Left kidney (tissue), 2 donors: Measurements from ENCODE around the gene BMPR1B. TPM values are rescaled to one million over a fixed set of nuclear protein-coding genes. Genes with fewer than 3 reads are reported as not detected.

Experiments
- DNase-seq: peaks from one replicate; pipeline ENCODE4 v3.0.0-alpha.2; 2013
- polyA plus RNA-seq: library from polyadenylated mRNA; unstranded; fragments of 120-200 nt; gene quantifications from one replicate; pipeline ENCODE4 v1.2.1, GENCODE V29; 2013; ENCODE audit not compliant: insufficient read length

Gene BMPR1B
- polyA plus RNA-seq, 1 donor = 22.7 TPM

DNA sequence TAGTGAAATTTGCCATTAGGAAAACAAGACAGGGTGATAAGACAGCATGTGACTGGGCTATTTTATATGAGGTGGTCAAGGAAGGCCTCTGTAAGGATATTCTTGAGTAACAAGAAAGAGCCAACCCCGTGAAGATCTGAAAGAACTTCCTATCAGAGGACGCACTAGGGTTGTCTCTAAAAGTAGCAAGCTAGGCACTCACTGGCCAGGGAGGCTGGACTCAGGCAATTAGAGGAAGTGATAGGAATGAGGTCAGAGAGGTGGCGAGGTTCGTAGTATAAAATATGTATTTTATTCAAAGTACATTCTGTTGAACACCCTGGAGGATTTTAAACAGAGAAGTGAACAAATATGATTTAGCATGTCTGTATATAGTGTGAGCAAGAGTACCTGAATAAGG is 4.6 kb downstream of the BMPR1B start:
- no peak for DNase-seq

DNA sequence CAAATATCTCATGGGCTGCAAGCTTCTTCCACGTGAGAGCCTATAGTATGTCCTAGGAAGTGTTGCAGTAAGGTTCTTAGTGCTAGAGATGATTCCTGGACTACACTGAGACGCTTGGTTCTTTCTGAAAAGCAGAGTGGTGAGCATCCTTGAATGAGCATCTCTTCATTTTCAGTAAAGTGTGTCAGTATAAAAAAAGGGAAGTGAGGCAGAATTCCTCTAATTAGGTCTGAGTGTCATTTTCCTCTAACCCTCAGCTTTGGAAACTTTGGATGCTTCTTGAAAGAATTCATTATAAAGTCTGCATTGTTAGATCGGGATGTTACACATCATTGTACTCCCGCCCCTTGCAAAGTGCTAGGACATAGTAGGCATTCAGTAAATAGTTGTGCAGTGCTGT is 5.2 kb downstream of the BMPR1B start:
- no peak for DNase-seq

DNA sequence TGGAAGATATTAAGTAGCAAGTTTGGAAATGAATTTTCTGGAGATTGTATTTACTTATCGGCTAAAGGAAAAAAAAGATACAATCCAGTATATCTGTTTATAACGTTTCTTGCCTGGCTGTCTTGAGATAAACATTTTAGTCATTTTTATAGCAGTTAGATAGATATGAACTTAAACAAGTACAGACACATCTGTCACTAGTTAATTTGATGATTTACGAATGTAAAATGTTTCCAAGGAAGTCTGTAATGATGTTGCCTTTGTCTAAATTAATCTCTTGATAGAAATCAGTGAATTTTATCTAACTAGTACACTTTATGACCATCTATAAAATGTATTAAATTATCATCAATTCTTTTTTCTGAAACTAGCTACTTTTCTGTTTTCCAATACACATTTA is 5.7 kb downstream of the BMPR1B start:
- DNase-seq = no peak

DNA sequence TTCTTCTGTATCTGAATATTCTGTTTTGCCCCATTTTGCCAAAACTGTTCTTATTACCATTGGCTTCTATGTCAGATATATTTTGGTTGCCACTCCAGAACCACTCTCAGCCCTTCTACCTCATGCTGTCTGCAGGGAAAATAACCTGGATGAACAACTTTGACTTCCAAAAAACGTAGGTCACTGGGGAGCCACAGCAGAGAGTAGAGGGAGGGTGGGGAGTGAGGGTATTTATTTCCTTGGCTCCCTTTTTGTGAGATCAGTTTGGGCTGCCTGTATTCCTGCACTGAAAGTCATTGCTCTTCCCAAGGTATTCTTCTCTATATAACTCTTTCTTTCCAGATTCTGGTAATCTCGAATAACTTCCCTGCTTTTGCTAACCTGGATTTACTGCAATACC is 6.3 kb downstream of the BMPR1B start:
- DNase-seq = no peak

DNA sequence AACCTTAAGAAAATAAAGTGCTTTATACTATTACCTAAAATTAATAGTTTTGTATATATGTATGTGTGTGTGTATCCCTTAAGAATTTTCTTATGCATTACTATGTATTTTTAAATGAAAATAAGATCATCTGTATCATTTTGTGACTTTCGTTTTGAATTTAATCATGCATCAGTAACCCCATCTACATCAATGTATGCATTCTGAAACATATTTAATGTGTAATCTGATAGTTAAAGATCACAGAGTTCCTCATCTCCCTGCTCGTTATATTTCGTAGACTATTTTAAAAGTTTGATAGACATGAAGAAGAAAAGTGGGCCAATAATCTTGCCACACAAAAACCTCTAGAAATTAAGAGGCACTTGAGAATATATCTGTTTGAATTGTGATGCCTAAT is 7.4 kb downstream of the BMPR1B start:
- DNase-seq = no peak

DNA sequence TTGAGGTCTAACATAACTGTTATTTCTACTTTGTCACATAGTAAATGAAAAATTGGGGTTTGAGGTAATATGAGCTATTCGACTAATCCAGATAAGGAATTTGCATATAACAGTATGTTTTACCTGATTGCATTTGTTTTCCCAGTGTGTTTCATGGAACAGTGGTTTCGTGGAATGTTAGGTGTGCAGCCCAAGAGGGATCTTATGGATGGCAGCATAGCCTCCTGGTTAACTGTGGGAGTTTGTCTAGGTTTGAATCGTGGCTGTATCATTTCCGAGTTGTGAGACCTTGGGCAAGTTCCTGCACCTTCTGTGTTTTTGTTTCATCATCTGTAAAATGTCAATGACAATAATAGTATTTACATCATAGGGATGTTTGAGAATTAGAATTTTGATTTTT is 7.9 kb downstream of the BMPR1B start:
- DNase-seq = no peak

DNA sequence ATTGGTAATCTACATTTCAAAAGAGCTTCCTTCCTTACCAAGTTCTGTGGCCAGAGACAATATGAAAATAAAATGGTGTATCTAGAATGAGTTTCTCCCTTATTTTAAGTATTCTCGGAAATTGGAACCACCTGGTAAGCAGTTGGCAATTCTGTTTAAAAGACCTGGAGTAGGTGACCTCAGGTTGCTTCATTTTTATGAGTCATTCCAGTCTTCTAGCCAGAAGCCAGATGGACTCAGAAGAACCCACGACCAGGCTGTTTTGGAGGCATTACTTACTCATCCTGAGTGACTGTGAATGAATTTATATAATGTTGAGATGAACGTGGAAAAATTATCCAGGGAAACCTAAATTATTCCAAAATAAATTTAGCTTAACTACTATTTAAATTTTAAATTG is 9.1 kb downstream of the BMPR1B start:
- no peak for DNase-seq

DNA sequence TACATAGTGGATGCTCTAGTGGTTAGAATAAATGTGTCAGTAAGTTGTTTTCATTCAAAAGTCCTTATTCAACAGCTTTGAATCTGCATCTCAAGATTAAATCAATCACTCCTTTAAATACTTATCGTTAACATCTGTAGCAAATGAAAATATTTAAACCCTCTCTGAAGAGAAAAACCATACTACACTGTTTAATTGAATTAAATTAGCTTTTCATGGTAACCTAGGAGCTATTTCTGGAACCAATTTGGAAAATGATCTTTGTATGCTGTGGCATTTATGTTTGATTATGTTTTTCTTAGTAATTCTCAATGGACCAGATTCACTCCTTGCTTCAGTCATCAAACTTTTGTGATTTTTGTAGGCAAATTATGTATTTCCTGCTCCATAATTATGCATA is 9.7 kb downstream of the BMPR1B start:
- DNase-seq = no peak

DNA sequence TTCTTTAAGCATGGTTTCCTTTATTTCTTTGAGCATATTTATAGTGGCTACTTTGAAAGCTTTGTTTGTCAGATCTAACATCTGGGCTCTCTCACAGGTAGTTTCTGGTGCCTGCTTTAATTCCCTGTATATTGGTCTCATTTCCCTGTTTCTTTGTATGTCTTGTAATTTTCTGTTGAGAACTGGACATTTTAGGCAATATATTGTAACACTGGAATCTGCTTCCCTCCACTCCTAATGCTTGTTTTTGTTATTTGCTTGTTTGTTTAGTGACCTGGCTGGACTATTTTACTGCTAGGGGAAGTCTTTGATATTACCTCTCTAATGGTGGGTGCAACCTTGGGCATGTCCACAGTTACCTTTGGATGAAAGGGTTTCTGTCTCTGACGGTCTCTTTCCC is 25.0 kb downstream of the BMPR1B start:
- no peak for DNase-seq

DNA sequence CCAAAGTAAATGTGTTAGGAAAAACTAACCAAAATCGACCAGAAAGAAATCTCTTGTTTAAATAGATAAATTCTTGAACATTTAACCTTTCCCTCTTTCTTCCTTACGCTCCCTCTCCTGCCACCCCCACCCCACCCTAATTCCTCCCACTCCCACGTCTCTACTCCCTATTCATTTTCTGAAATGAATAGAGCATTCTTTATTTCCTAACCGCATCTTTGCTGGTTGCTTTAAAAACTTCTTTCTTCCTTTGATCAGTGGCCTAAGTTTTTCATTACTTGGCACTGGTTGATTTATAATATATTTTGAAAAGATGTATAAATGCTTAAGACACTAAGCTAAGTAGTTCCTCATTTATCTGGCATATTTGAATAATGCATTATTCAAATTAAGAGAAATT is 33.9 kb downstream of the BMPR1B start:
- no peak for DNase-seq

DNA sequence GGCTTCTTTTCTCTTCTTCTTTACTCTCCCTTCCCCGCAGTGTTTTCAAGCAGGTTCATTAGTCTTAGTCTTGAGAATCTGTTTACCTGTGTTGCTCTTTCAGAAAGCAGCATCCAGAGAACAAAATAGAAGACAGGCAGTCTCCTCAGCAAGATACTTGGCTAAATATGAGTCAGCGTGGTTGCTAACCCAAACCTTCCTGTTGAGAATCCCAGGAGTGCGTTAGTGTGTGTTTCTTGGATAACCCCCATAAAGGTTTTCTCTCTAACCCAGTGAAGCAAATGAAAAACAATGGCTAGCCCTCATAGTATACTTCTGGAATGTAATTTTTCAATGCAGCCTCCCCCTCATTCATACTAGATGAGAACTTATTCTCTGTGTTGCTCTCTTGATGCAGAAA is 41.1 kb downstream of the BMPR1B start:
- DNase-seq = no peak

DNA sequence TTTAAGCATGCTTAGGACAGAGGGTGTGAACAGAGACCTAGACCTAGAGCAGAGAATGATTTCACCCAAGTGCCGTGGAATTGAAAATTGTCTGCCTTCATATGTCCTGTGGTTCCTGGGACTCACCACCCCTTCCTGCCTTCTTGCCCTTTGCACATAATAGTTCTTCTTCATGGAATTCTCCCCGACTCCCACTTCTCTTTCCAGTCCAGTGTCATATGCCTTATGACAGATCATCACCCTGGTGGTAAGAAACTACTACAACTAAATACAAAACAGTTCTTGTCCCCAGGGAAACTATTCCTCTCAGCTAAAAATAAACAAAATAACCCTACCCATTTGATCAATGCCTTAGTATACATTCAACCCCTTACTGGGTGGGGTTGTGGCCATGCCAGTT is 43.3 kb downstream of the BMPR1B start:
- DNase-seq = no peak

DNA sequence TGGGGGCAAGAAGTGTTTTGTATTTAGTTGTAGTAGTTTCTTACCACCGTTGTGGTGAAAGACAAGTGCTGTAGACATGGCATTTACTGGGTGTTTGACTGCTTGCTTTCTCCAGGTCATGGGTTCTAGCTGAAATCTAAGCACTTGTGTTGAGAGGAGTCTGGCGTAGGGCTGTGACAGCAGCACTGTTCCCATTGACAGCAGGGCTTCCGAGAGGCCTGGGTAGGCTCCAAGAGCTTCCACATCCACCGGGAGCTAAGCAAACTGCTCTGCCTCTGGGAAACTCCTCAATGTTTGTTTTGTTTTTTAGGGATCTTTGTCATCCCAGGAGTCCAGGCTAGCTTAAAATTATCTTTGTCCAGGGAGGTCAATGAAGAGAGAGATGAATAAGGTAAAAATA is 44.3 kb downstream of the BMPR1B start:
- DNase-seq = no peak

DNA sequence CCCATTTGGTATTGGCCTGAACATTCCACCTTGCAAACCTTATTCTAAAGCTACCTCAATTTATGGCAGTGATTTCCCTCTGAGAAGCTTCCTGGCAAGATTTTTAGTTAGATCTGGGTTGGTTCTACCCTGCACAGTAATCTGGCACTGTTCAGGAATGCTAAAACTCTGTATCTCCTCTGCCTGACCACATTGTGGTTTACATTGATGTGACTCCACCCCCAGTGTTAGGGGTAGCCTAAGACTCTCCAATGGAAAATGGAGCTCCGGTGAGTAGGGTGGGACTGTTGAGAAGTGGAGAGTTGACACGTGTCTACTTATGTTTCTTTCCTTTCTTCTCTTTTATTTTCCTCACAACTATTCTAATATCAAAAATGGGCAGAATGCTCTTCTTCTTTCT is 45.4 kb downstream of the BMPR1B start:
- no peak for DNase-seq

DNA sequence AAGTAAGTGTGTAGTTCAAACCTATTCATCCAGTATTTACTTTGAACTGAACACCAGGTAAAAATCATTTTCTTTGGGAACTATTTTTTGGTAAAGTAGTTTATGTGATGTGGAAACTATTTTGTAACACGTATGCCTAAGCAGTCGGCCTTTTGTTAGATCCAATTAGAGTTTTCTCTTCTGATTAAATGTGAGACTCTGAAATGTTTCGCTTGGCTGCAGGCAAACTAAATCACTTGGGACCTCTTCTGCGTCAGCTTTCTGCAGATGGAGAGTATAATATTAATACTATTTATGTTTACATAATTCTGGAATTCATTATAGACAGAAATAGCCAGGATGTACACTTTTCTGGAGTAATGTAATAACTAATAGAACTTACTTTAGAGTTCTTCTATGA is 46.9 kb downstream of the BMPR1B start:
- DNase-seq = no peak

DNA sequence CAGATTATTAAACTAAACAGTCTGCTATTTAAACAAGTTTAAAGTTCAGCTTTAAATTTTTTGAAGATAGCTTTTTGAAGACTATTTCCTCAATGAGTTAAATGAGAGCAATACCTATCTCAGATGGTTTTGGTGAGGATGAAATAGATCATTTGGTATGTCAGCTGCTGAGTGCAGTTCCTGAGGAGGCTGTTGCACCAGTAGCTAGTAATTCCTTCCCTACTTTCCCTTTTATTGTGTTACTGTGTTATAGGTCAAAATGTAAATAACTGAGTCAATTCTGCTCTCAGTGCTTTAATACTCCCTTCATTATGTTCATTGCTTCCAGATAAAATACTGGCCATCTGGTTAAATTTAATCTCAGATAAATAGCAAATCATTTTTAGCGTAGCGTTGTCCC is 48.6 kb downstream of the BMPR1B start:
- no peak for DNase-seq

DNA sequence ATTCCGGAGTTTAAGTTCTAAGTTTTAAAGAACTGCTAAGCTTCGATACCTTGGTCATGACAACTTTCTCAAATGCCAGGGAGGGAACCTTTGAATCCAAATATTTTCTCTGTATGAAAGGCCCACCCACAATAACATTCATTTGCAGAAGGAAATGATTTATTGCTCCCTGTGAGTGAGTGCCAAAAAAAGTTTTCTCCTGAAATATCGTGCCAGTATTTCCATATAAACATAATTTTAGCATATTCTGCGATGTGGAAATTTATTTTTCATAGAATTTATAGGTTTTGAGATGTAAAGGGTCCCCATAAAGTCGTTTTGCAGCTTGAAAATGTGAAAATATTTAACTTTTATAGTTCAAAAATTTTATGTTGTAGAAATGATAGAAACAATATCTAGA is 53.9 kb downstream of the BMPR1B start:
- no peak for DNase-seq

DNA sequence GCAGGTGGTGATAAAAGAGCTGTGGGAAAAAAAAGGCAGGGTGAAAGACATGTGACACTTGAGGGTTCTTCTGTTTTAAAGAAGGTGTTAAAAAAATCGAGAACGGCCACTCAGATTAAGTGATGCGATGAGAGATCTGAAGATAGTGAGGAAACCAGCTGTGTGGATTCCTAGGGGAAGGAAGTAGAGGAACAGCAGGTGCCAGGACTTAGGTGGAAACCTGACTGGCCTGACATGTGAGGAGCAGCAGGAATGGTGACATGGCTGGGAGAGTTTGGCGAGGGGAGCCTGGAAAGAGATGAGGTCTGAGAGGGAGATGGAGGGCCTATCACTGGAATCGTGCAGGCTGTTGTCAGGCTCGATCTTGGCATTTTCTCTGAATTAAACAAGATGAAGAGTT is 55.5 kb downstream of the BMPR1B start:
- no peak for DNase-seq

DNA sequence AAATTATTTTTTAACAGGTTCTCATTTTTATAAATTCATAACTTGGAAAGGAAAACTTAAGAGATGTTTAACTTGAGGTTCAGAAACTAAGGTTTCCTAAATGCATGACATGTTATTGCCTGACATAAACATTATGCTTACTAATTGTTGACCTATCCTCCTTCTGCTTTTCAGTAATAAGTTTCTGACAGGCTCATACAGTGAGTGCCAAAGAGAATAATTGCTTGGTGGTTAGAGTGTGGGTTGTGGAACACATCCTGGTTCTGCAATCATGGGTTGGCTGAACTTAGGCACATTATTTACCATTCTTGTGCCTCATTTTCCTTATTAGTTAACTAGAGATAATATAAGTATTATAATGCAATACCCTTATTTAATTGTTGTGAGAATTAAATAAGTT is 56.5 kb downstream of the BMPR1B start:
- no peak for DNase-seq

DNA sequence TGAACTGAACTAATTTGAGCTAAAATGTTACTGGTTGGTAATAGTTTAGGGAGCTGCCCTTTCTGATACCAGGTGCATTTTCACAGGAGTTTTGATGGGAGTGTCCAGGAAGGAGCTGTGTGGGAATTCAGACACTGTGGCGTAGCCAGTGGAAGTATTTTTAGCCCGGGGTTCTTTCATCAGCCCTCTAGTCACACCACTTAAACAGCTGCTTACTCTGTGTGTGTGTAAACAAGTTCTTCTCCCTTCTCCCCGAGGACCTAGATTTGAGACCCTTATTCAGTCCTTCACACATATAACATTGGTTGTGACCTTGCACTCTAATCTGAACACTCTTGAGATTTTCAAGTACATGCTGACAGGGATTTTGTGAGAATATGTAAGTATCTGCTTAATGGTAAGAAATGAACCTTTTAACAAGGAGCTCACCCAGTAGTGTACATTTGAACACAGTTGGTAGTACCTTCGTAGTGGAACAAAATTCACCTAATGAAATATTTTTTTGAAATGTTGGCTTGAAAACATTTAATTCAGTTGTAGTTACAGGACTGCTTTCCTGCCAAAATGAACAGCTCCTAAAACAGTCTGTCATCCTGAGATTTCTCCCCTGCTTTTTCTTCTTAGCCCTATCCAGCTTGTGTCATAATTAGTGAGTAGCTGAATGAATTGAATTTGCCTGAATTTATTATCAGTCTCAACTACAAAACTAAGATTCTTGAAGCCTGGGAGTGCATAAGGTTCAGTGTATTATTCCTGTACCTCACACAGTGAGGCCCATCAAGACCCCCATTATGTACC is 61.8 kb downstream of the BMPR1B start:
- DNase-seq = no peak

DNA sequence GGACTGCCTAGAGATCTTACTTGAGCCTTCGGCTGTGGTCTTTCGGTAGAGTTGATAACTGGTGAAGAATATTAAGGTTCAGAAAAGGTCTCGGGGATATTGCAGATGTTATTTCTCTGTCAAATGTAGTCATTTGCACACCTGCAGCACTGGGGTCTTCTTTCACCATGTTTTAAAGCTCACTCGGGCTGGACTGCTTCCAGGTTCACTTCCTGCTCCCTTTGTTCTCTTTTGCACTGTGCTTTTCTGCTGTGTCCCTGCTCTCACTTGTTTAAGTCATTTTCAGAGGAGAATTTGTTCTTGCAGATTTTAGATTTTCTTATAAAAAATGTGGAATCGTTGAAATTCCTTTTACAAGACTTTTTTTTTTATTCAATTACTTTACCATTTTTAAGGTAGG is 68.5 kb downstream of the BMPR1B start:
- no peak for DNase-seq

DNA sequence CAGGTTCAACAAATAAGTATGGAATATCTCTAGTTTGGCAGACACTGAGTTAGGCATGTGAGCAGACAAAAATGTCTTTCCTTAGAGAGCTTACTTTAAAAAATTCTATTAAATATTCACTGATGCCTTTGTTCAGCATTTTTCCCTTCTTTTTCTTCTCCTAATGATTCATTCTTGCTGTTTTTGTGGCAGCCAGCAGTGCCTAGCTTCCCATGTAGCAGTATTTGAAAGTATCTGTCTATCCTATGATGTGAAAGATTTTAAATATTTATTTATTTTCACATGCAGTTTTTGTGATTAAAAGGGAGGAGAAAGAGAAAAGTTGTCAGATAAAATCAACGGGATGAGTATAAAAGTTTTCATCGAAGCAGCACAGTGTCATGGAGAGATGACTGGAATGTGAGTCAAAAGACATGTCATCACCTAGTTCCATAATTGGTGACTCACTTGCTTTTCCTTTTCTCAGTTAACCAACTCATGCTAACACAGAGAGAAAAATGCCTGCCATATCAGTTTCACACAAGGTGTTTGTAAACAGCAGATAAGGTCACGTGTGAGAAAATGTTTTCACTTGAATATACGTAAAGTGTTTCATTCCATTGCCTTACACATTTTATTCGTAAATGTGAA is 69.8 kb downstream of the BMPR1B start:
- no peak for DNase-seq

DNA sequence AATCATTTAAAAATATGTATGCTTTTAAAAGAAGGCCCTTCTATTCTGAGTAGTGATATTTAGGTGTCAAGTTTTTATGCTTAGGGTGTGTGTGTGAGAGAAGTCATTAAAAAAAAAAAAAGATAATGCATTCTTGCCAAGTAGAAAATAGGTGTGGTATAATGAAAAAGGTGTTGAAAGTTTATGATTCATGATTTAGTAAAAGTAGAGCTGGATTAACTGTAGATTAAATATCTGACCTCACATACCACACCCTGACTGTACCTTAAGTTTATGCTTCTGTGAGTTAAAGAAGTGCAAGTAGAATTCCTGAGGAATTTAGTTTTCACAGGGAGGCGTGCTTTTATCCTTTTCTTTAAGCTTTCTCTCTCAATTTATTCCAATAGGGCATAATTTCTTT is 71.1 kb downstream of the BMPR1B start:
- no peak for DNase-seq

DNA sequence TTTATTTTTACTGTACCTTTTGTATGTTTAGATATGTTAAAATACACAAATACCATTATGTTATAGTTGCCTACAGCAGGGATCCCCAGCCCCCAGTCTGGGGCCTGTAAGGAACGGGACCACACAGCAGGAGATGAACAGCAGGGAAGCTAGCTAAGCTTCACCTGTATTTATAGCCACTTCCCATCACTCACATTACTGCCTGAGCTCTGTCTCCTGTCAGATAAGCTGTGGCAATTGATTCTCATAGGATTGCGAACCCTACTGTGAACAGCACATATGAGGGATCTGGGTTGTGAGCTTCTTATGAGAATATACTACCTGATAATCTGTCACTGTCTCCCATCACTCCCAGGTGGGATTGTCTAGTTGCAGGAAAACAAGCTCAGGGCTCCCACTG is 73.9 kb downstream of the BMPR1B start:
- DNase-seq = no peak
